GM12878 (cell line): ENCODE results near the gene RMI2. TPM values are rescaled to one million over a fixed set of nuclear protein-coding genes. Genes with fewer than 3 reads are reported as not detected.

Source experiments
- ATAC-seq: fragments of 200-7000 bp; cut with Tn5 transposase; 3 replicates; pipeline ENCODE4 v1.9.1; 2020; ENCODE audit warnings: mild to moderate bottlenecking, moderate library complexity
- BruUV-seq: library from RNA; stranded (reverse); fragments of 400-500 nt; replicated peaks from 2 replicates; lab custom pipeline; 2021; lab: Mats Ljungman, UMichigan
- CTCF ChIA-PET: fragments of 300-600 bp; sonication (Branson Sonifier 250); formaldehyde crosslinking; extraction: SDS; loops from one replicate; lab custom pipeline; 2021; ENCODE audit warnings: inconsistent platforms; lab: Yijun Ruan, JAX
- POLR2A ChIA-PET: fragments of 350-600 bp; formaldehyde crosslinking; extraction: SDS; loops from one replicate; lab custom pipeline; 2021; ENCODE audit warnings: inconsistent platforms; lab: Charles Lee
- RAD21 ChIA-PET: fragments of 300-600 bp; sonication (Branson Sonifier 250); formaldehyde crosslinking; loops from one replicate; lab custom pipeline; 2023; ENCODE audit warnings: antibody characterized with exemption; ENCODE audit not compliant: unreplicated experiment; lab: Charles Lee
- SMC1A ChIA-PET: fragments of 300-600 bp; sonication (Branson Sonifier 250); formaldehyde crosslinking; loops from one replicate; lab custom pipeline; 2023; ENCODE audit not compliant: unreplicated experiment, uncharacterized antibody; lab: Charles Lee
- DNase-seq: peaks from one replicate; pipeline ENCODE4 v3.0.0-alpha.2; 2011; ENCODE audit warnings: low read depth, low spot score
- FAIRE-seq: peaks from 3 replicates; lab custom pipeline; 2011; peaks lifted over from hg19 to GRCh38; lab: Jason Lieb, UNC
- H2AFZ ChIP-seq: 2 replicates; pipeline ENCODE4 v1.6.0; 2011; ENCODE audit warnings: low read depth, low read length, control low read depth; ENCODE audit not compliant: control insufficient read depth
- H3K27ac ChIP-seq: 2 replicates; pipeline ENCODE4 v1.5.1; 2011; ENCODE audit warnings: control low read depth; ENCODE audit not compliant: control insufficient read depth, insufficient read depth
- H3K27me3 ChIP-seq, 2 experiments: replicated peaks in 1 of 2; 2 replicates each; pipeline versions ENCODE4 v1.6.0 to v1.6.1; 2011; ENCODE audit warnings: low read length in 1 of 2; ENCODE audit not compliant: control insufficient read depth in 2 of 2, insufficient read depth in 2 of 2
- H3K36me3 ChIP-seq, 2 experiments: 2 replicates each; pipeline ENCODE4 v1.5.1; 2011; ENCODE audit warnings: low read length in 1 of 2; ENCODE audit not compliant: control insufficient read depth in 2 of 2, insufficient read depth in 2 of 2
- H3K4me1 ChIP-seq: 2 replicates; pipeline ENCODE4 v1.6.1; 2011; ENCODE audit warnings: mild to moderate bottlenecking, low read length, moderate library complexity, mixed read lengths; ENCODE audit not compliant: control insufficient read depth, insufficient read depth
- H3K4me2 ChIP-seq: 2 replicates; pipeline ENCODE4 v1.6.0; 2011; ENCODE audit warnings: control low read depth; ENCODE audit not compliant: control insufficient read depth, insufficient read depth
- H3K4me3 ChIP-seq: fragments of 200-600 bp; sonication (generic); 2 replicates; pipeline ENCODE4 v1.5.1; 2016
- H3K79me2 ChIP-seq: 2 replicates; pipeline ENCODE4 v1.6.0; 2011; ENCODE audit warnings: low read length; ENCODE audit not compliant: control insufficient read depth, insufficient read depth
- H3K9ac ChIP-seq: 2 replicates; pipeline ENCODE4 v1.8.0; 2011; ENCODE audit warnings: low read length, control low read depth, mixed read lengths; ENCODE audit not compliant: control insufficient read depth, insufficient read depth
- H3K9me3 ChIP-seq: replicated peaks from 3 replicates; pipeline ENCODE4 v1.5.1; 2011; ENCODE audit warnings: mild to moderate bottlenecking, low read length; ENCODE audit not compliant: control insufficient read depth, insufficient read depth
- H4K20me1 ChIP-seq: 2 replicates; pipeline ENCODE4 v1.6.0; 2011; ENCODE audit not compliant: control insufficient read depth, insufficient read depth
- CEBPZ ChIP-seq: fragments of 150-350 bp; IDR thresholded peaks from 2 replicates; pipeline ENCODE4 v1.6.1; 2016; ENCODE audit warnings: low read depth, low read length
- HDAC6 ChIP-seq: fragments of 200-600 bp; sonication (generic); IDR thresholded peaks from one replicate; pipeline ENCODE4 v1.8.0; 2017; ENCODE audit warnings: antibody characterized with exemption; ENCODE audit not compliant: unreplicated experiment
- IRF5 ChIP-seq: fragments of 450-650 bp; IDR thresholded peaks from 2 replicates; pipeline ENCODE4 v1.6.1; 2017; ENCODE audit warnings: borderline replicate concordance
- RELA ChIP-seq: fragments of 450-650 bp; IDR thresholded peaks from 2 replicates; pipeline ENCODE4 v1.8.0; 2014; ENCODE audit warnings: borderline replicate concordance; ENCODE audit not compliant: partially characterized antibody
- SUPT20H ChIP-seq: IDR thresholded peaks from 2 replicates; pipeline ENCODE4 v1.6.1; 2011; ENCODE audit warnings: low read depth, mild to moderate bottlenecking, low read length, moderate library complexity, borderline replicate concordance; ENCODE audit not compliant: control insufficient read depth
- TCF12 ChIP-seq: IDR thresholded peaks from 2 replicates; pipeline ENCODE4 v1.6.1; 2011; ENCODE audit warnings: low read depth, mild to moderate bottlenecking, low read length
- ZNF207 ChIP-seq: fragments of 450-650 bp; IDR thresholded peaks from 2 replicates; pipeline ENCODE4 v1.6.1; 2014; ENCODE audit warnings: antibody characterized with exemption, mild to moderate bottlenecking, borderline replicate concordance
- ZNF622 ChIP-seq: fragments of 450-650 bp; IDR thresholded peaks from 2 replicates; pipeline ENCODE4 v1.6.1; 2017; ENCODE audit warnings: mild to moderate bottlenecking, inconsistent platforms
- WGBS: methylation state at CpG from one replicate; pipeline ENCODE4 v1.1.6; 2016; ENCODE audit warnings: low lambda C conversion rate; ENCODE audit not compliant: insufficient replicate concordance, insufficient coverage; ENCODE audit errors: missing lambda C conversion rate; 5-methylcytosine and 5-hydroxymethylcytosine counted together
- in situ Hi-C: fragments of 300-500 bp; cut with MboI; formaldehyde crosslinking; loops from 9 replicates; pipeline ENCODE4 v1.14.3; 2018; ENCODE audit warnings: mixed read lengths
- intact Hi-C: fragments of 100-400 bp; cut with micrococcal nuclease; formaldehyde crosslinking; loops from one replicate; pipeline ENCODE4 v1.14.2; 2022; ENCODE audit not compliant: unreplicated experiment
- polyA plus RNA-seq, 11 experiments: library from polyadenylated mRNA; depleted of rRNA in 4 of 11; unstranded in 6 of 11; stranded (reverse) in 5 of 11; fragments of >200 nt; fragmentation: Nextera tagmentation in 4 of 11; fragmentation: Illumina TruSeq in 1 of 11; extraction: Ambion mirVana in 4 of 11; extraction: Trizol in 1 of 11; gene quantifications; 1 replicate in 1 of 11; 2 replicates in 10 of 11; pipeline versions ENCODE4 v1.2.1 to v1.2.3, GENCODE V29; 2011 to 2016; ENCODE audit warnings: inconsistent platforms in 2 of 11, missing spikeins in 2 of 11, low read depth in 1 of 11
- total RNA-seq, 4 experiments: library from RNA; depleted of rRNA in 3 of 4; stranded (reverse); fragments of >200 nt in 3 of 4; fragmentation: Illumina TruSeq in 1 of 4; extraction: Trizol in 1 of 4; gene quantifications; 2 replicates each; pipeline versions ENCODE4 v1.2.1 to v1.2.3, GENCODE V29; 2013 to 2021
- TF ChIP-seq, protein P1 (sequence below): fragments of 450-650 bp; IDR thresholded peaks from 2 replicates; pipeline ENCODE4 v1.6.1; 2018; ENCODE audit warnings: mild to moderate bottlenecking, low read depth, moderate library complexity; ENCODE audit not compliant: partially characterized antibody

RMI2 gene
- total and polyA plus RNA-seq, 10 of the 15 experiments (the other 5 are each of a cell fraction or from before 2014, with no cell fraction given), result 9.6 to 68.8 (median 32.1) TPM

DNA sequence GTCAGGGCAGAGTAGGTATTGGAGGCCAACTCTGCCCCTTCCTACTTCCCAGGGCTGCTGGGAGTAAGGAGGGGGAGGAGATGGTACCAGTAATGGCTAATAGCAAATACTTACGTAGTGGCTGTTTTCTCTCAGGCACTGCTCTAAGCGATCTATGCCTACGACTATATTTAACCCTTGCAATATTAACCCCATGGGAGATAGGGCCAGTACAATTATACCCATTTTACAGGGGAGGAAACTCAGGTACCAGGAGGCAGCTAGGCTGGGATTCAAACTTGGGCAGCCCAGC is 50.6 kb downstream of the RMI2 start:
- FAIRE-seq (no peak), DNase-seq (no peak), ATAC-seq (peak; percentile 38)
- ChIA-PET RAD21 (interaction anchor here (0.7 to 2.4 kb wide), 17 partner anchors 9 to 431 kb away, joined by 3 to 9 read pairs (median 3); partner anchors contain the start of gene SOCS1), CTCF (interaction anchor here (0.6 to 5.6 kb wide), 47 partner anchors 9 to 537 kb away, joined by 3 to 76 read pairs (median 4); a partner anchor contains a TSS), POLR2A (no interaction called here), SMC1A (interaction anchor here (0.7 to 2.6 kb wide), 10 partner anchors 9 to 440 kb away, joined by 3 to 21 read pairs (median 3); no protein-coding TSS in a partner anchor)
- H4K20me1 ChIP-seq, result no peaks in the 10 kb centered on the region
- H3K9ac ChIP-seq, result no peak overlapping the region
- 0% methylated on average over 3 of the region's 3 CpGs for WGBS
- H3K27me3 ChIP-seq, result no peaks in the 10 kb centered on the region
- no peak for TF ChIP-seq ZNF622
- no peak for TF ChIP-seq TCF12
- TF ChIP-seq IRF5, result no peak
- TF ChIP-seq HDAC6, result no peak
- TF ChIP-seq, protein P1, sequence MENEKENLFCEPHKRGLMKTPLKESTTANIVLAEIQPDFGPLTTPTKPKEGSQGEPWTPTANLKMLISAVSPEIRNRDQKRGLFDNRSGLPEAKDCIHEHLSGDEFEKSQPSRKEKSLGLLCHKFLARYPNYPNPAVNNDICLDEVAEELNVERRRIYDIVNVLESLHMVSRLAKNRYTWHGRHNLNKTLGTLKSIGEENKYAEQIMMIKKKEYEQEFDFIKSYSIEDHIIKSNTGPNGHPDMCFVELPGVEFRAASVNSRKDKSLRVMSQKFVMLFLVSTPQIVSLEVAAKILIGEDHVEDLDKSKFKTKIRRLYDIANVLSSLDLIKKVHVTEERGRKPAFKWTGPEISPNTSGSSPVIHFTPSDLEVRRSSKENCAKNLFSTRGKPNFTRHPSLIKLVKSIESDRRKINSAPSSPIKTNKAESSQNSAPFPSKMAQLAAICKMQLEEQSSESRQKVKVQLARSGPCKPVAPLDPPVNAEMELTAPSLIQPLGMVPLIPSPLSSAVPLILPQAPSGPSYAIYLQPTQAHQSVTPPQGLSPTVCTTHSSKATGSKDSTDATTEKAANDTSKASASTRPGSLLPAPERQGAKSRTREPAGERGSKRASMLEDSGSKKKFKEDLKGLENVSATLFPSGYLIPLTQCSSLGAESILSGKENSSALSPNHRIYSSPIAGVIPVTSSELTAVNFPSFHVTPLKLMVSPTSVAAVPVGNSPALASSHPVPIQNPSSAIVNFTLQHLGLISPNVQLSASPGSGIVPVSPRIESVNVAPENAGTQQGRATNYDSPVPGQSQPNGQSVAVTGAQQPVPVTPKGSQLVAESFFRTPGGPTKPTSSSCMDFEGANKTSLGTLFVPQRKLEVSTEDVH, result no peak
- TF ChIP-seq SUPT20H, result no peak
- no peak for TF ChIP-seq ZNF207
- no peak for TF ChIP-seq RELA
- no peak for TF ChIP-seq CEBPZ
- no TSS peak for BruUV-seq
- intact Hi-C loops, result loop anchor here (5.0 kb wide), 1 partner anchor 424 kb away; no protein-coding TSS in a partner anchor
- no peak overlapping the region for H2AFZ ChIP-seq
- no peaks in the 10 kb centered on the region for H3K79me2 ChIP-seq
- no peaks in the 10 kb centered on the region for H3K36me3 ChIP-seq
- in situ Hi-C loops, result no loop called here
- H3K4me3 ChIP-seq, result no peak overlapping the region
- no peaks in the 10 kb centered on the region for H3K9me3 ChIP-seq
- no peak overlapping the region for H3K27ac ChIP-seq
- H3K4me1 ChIP-seq, result no peaks in the 10 kb centered on the region
- H3K4me2 ChIP-seq, result no peak overlapping the region
